HG02759 (cell line): ENCODE measurements around the gene PTPN21.

ENCODE experiments used
- ATAC-seq: cut with Tn5 transposase; IDR thresholded peaks from one replicate; pipeline ENCODE4 v1.9.1; 2021; ENCODE audit warnings: mild to moderate bottlenecking, moderate library complexity; ENCODE audit not compliant: unreplicated experiment

Gene PTPN21

GRCh38 chr14:88473791-88474190 lies 81.0 kb downstream of the PTPN21 start:
- no peak for ATAC-seq

DNA sequence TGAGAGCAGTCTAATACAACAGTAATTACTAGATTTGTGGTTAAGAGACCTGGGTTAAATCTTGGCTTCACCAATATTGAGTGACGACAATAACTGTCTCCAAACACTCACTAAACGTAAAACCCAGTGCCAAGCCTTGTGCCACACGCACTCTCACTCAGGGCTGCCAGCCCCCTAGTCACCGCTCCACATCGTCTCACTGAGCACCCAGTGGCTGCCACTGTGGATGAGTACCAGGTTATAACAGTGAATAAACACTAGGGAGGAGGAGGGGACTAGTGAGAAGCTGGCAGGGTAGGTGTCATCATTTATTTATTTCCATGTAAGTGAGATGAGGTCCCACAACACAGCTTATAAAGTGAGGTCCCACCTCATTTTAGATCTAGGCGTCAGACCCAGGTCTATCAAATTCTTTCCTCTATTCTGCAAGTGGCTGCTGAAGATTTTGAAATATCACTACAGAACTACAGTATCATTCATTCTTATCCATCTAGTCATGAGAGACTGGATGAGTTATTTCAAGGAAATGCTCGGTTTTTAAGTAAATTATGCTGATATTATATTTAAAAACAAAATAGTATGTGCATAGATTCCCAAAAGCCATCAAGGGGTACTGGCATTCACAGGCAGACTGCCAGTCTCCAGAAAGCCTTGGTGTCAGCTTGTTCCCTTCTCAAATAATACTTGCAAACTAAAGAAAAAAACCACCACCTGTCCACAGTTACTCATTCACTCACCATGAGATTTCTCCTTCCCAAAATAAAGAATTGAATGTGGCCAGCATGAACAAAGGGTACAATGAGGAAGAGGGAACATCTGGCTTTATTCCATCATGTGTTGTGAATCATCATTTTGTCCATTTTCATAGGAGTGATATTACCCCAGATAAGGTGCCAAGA lies 84.0 kb downstream of the PTPN21 start:
- no peak for ATAC-seq

- ATAC-seq, result no peak
Measured at GRCh38 chr14:88468406-88468805, 86.4 kb downstream of the PTPN21 start.

DNA sequence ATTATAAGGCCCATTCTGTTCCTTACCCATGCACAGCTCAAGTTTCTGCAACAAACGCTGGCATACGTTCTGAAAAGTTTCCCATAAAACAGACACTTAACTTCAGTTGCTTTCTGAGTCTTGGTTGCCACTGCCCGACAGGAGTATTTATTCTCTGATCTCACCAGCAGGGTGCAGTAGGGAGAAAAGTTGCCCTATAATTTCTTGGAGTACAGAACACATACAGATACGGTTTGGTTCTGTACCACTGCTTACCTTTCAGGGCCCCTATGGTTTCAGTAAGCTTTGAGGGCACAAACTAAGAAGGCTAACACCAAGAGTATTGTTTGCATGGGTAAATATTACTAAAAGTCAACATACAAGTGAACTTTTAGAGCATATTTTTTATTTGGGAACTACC lies 91.5 kb downstream of the PTPN21 start:
- ATAC-seq, result no peak

GRCh38 chr14:88454886-88455285 lies 99.9 kb downstream of the PTPN21 start:
- no peak for ATAC-seq

DNA sequence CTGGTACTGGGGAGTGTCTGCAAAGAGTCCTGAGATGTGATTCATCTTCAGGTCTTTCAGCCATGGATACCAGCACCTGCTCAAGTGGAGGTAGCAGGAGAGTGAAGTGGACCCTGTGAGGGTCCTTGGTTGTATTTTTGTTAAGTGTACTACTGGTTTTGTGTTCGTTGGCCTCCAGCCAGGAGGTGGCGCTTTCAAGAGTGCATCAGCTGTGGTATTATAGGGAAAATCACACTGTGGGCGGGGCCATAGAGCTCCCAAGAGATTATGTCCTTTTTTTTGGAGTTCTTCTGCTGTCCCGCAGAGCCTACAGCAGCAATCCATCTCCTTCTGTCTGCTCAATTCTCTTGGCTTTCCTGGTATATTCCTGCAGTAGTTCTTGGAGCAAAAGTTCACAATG lies 102.6 kb downstream of the PTPN21 start:
- no peak for ATAC-seq

- no peak for ATAC-seq
Measured at GRCh38 chr14:88439088-88439487, 115.7 kb downstream of the PTPN21 start.

GRCh38 chr14:88437658-88438057 lies 117.1 kb downstream of the PTPN21 start:
- no peak for ATAC-seq

- no peak for ATAC-seq
Measured at GRCh38 chr14:88430976-88431375, 123.8 kb downstream of the PTPN21 start.

GRCh38 chr14:88426271-88426670 lies 128.5 kb downstream of the PTPN21 start:
- ATAC-seq, result no peak

DNA sequence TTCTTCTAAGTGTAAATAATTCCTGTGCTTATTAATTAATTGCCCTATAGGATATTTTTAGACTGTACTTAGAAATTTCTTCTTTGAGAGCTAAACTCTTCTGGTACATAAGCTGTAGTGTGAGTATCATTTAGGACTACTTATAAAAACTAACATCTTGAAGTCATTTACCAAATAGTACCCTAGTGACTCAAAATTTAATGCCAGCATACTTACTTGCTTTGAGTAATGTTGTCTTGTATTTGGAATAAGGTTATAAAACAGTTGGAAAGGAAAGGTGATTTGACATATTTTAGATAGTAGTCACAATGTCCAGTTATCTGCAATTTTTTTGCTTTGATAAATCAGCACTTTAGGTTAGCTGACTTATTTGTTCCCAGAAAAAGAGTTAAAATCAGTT lies 130.2 kb downstream of the PTPN21 start:
- ATAC-seq, result no peak

DNA sequence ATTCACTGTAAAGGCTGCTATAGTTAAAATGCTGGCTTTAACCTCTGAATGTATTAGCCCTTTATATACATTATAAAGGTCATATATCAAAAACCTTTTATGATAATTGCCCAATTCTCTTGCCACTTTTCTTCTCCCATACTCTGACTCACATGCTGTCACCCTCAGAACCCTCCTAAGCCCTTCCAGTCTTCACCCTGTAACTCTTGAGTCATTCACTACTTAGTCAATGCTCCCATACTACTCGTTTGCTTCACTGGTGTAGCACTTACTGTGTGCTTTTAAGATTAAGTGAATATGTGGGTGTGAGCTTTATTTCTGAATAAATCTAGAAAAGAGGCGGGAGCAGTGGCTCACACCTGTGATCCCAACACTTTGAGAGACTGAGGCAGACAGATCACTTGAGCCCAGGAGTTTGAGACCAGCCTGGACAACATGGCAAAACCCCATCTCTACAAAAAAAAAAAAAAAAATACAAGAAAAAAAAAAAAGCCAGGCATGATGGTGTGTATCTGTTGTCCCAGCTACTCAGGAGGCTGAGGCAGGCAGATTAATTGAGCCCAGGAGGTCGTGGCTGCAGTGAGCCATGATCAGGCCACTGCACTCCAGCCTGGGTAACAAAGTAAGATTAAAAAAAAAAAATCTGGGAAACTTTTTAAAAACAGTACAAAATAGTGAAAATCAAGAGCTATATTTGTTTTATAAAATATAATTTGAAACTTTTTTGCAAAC lies 131.7 kb downstream of the PTPN21 start:
- no peak for ATAC-seq

DNA sequence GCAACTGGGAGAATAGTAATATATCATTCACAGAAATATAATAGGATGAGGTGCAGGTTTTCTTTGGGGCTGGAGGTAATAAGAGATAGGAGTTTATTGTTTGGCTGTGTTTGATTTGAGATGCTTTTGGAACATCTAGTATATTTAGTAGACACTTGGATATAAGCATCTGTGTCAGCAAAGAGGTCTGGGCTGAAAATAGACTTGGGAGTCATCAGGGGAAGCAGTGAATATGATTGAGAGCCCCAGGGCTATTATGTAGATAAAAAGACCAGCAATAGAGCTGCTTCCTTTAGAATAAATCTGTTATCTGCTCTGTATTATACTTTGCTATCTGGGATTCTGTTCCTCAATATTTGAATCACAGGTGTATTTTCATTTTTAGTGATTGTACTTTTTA lies 132.8 kb downstream of the PTPN21 start:
- ATAC-seq, result no peak

DNA sequence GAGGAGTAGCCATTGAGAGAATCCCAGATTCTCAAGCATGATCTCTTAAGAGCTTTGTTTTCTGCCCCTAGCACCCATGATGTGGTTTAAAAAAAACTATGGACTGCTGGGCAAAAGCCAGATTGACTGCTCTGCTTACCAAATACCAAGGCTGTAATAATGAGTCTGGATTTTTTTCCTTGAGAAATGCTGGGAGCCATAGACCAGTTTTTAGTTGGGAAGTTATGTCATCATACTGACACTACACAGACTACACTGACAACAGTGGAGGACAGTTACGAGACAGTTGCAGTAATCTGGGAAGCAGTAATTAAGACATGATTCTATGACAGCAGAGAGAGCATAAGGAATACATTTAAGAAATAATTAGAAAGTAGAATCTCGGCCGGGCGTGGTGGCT lies 133.5 kb downstream of the PTPN21 start:
- ATAC-seq, result no peak

DNA sequence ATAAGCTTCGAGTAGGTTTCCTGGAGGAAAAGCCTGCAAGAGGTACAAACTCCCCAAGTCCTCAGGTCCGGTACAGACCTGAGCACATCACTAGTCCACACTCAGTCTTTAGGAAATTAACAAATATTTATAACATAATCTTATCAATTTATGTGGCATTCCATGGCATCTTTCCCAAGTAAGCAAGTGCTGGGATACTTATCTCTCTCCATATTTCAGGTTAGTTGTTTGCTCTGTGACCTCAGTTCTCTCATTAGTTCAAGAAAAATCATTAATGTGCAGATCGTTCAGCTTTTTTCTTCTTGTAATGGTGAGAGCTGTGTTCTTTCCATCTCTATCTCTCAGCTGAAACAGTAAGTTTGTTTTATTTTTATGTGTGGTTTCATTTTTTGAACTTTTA lies 134.6 kb downstream of the PTPN21 start:
- ATAC-seq, result no peak

DNA sequence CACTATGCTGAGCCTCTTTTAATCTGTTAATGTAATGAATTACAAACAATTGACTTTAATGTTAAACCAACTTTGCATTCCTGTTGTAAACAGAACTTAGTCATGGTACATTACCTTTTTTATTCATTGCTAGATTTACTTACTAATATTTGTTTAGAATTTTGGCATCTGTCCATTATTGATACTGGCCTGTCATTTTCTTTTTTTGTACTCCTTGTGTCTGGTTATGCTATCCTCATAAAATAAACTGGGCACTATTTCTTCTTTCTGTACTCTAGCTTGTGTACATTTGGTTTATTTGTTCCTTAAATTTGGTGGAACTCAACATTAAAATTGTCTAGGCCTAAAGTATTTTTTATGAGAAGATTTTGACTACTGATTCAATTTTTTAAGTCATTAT lies 137.2 kb downstream of the PTPN21 start:
- no peak for ATAC-seq
